Spleen (tissue), 11 donors: ENCODE results near the gene LMBR1L. TPM values are rescaled to one million over a fixed set of nuclear protein-coding genes. Genes with fewer than 3 reads are reported as not detected.
"Not testable (repeated sequence)": the region's sequence is repeated elsewhere in the genome, so short reads cannot be mapped to it uniquely, and the experiment has no call there.

Source experiments
- DNase-seq: peaks from one replicate; pipeline ENCODE4 v3.0.0-alpha.2; 2020
- H3K27ac ChIP-seq, 8 donors: fragments of 200-600 bp; sonication (generic) in 7 of 8; 1 replicate in 4 of 8; 2 replicates in 4 of 8; pipeline versions ENCODE4 v1.5.0 to v1.8.0; 2016 to 2021; ENCODE audit warnings: inconsistent platforms in 4 of 8, mild to moderate bottlenecking in 4 of 8, moderate library complexity in 1 of 8
- H3K27me3 ChIP-seq, 7 donors: fragments of 200-600 bp; sonication (generic) in 6 of 7; replicated peaks in 1 of 7; 1 replicate in 4 of 7; 2 replicates in 3 of 7; pipeline versions ENCODE4 v1.5.0 to v1.8.0; 2016 to 2021; ENCODE audit warnings: inconsistent platforms in 3 of 7, mild to moderate bottlenecking in 1 of 7
- H3K36me3 ChIP-seq, 6 donors: fragments of 200-600 bp; sonication (generic) in 5 of 6; 1 replicate in 4 of 6; 2 replicates in 2 of 6; pipeline versions ENCODE4 v1.5.0 to v1.8.0; 2016 to 2021; ENCODE audit warnings: inconsistent platforms in 2 of 6
- H3K4me1 ChIP-seq, 6 donors: fragments of 200-600 bp; sonication (generic) in 5 of 6; 1 replicate in 3 of 6; 2 replicates in 3 of 6; pipeline versions ENCODE4 v1.5.0 to v1.8.0; 2016 to 2021; ENCODE audit warnings: inconsistent platforms in 3 of 6
- H3K4me3 ChIP-seq, 8 donors: fragments of 200-600 bp; sonication (generic) in 7 of 8; 1 replicate in 4 of 8; 2 replicates in 4 of 8; pipeline versions ENCODE4 v1.5.0 to v1.8.0; 2016 to 2021; ENCODE audit warnings: inconsistent platforms in 4 of 8, mild to moderate bottlenecking in 4 of 8, moderate library complexity in 2 of 8
- H3K9me3 ChIP-seq, 8 donors: fragments of 200-600 bp; sonication (generic) in 7 of 8; 1 replicate in 4 of 8; 2 replicates in 4 of 8; pipeline versions ENCODE4 v1.5.0 to v1.8.0; 2016 to 2021; ENCODE audit warnings: inconsistent platforms in 4 of 8
- CTCF ChIP-seq, 11 experiments: fragments of 200-600 bp in 7 of 11; fragments of 450-650 bp in 4 of 11; sonication (generic) in 4 of 11; IDR thresholded peaks in 8 of 11; conservative IDR thresholded peaks in 3 of 11; 1 replicate in 7 of 11; 2 replicates in 4 of 11; pipeline versions ENCODE4 v1.4.0 to v1.8.0; 2016 to 2021; ENCODE audit warnings: antibody characterized with exemption in 11 of 11, inconsistent platforms in 4 of 11, mild to moderate bottlenecking in 1 of 11
- POLR2A ChIP-seq, 3 donors: fragments of 450-650 bp; IDR thresholded peaks; one replicate each; pipeline ENCODE4 v1.5.1; 2017; ENCODE audit warnings: antibody characterized with exemption in 3 of 3, mild to moderate bottlenecking in 1 of 3
- POLR2AphosphoS5 ChIP-seq, 3 donors: sonication (generic); formaldehyde crosslinking; IDR thresholded peaks; one replicate each; pipeline ENCODE4 v1.5.1; 2017; ENCODE audit warnings: antibody characterized with exemption in 3 of 3
- WGBS, 5 donors: extraction: QIAGEN DNeasy Blood & Tissue Kit in 3 of 5; methylation state at CpG; one replicate each; pipeline versions ENCODE4 v1.1.5 to v1.1.7; 2013 to 2018; 5-methylcytosine and 5-hydroxymethylcytosine counted together
- intact Hi-C: fragments of 100-400 bp; cut with DNase I; formaldehyde crosslinking; loops from one replicate; pipeline ENCODE4 v1.15.0; 2023; ENCODE audit warnings: low total_unique reads
- polyA plus RNA-seq, 3 donors: library from polyadenylated mRNA; stranded (reverse); fragments of 200-250 nt; gene quantifications; one replicate each; pipeline ENCODE4 v1.2.1, GENCODE V29; 2013
- total RNA-seq, 7 donors: library from RNA; depleted of rRNA in 3 of 7; stranded (reverse); fragments of >200 nt in 3 of 7; fragmentation: NEBNext Ultra II Directional in 4 of 7; extraction: Animal tissue kit (Norgen Biotek cat#: 25700) in 4 of 7; gene quantifications; one replicate each; pipeline versions ENCODE4 v1.1.0 to v1.2.1, GENCODE V29; 2016 to 2021
- donor health status: healthy with polysubstance abuse.
- donor health status: DM: no; HTN: no; CAD: no; lungs with moderate emphysema.
- donor health status: DM: no; HTN: no; CAD: no.
- donor health status: Bipolar disorder and iron deficiency.
- donor health status: healthy.
- donor health status: DM: no; HTN: no; CAD: no.
- donor health status: DM: yes; HTN: yes; CAD: no.

Gene LMBR1L
- total and polyA plus RNA-seq, 10 donors, result 44.1 to 108 (median 74.6) TPM

GRCh38 chr12:49137476-49137875 lies 26.8 kb upstream of the LMBR1L start:
- no peaks in the 10 kb centered on the region for H3K36me3 ChIP-seq
- no peak for DNase-seq
- TF ChIP-seq POLR2AphosphoS5 (IDR thresholded peaks at IDR 0.05) (no peak), CTCF (IDR thresholded peaks at IDR 0.05 in 8 of 11, conservative IDR thresholded peaks at IDR 0.05 in 3 of 11) (no peak), POLR2A (IDR thresholded peaks at IDR 0.05) (no peak)
- no peak overlapping the region for H3K4me3 ChIP-seq
- whole genome bisulfite sequencing, 5 donors, result 96 to 100% (median 100%) methylated on average over 1 of the region's 1 CpG
- H3K4me1 ChIP-seq, result peaks cover 4 to 19% (median 13%) of the 10 kb centered on the region in 6 donors
- no peak overlapping the region for H3K27ac ChIP-seq
- intact Hi-C loops, result no loop called here
- no peaks in the 10 kb centered on the region for H3K27me3 ChIP-seq
- H3K9me3 ChIP-seq, result no peaks in the 10 kb centered on the region

GRCh38 chr12:49136997-49137396 lies 26.4 kb upstream of the LMBR1L start:
- H3K27ac ChIP-seq, intact Hi-C loops, H3K27me3 ChIP-seq, DNase-seq, H3K9me3 ChIP-seq, H3K4me3 ChIP-seq, H3K36me3 ChIP-seq: not testable (repeated sequence)
- WGBS, 5 donors, result 86 to 99% (median 94%) methylated on average over 3 of the region's 3 CpGs
- peaks cover 8 to 23% (median 18%) of the 10 kb centered on the region in 6 donors for H3K4me1 ChIP-seq

- intact Hi-C loops, result no loop called here
- WGBS, 5 donors, result 75 to 92% (median 81%) methylated on average over 10 of the region's 10 CpGs
- no peak for DNase-seq
These were observed 22.9 kb upstream of the LMBR1L start for GRCh38 chr12:49133590-49133989.

GRCh38 chr12:49133014-49133413 lies 22.4 kb upstream of the LMBR1L start:
- TF ChIP-seq POLR2AphosphoS5 (IDR thresholded peaks at IDR 0.05), result no peak
- H3K4me1 ChIP-seq, result peaks cover 26 to 48% (median 38%) of the 10 kb centered on the region in 6 donors
- H3K27ac ChIP-seq, result peak overlapping the region in 4 of 8 donors; percentile 99 to 100 (median 100)
- DNase-seq, result no peak
- H3K27me3 ChIP-seq, result no peaks in the 10 kb centered on the region
- H3K9me3 ChIP-seq, result no peaks in the 10 kb centered on the region
- H3K4me3 ChIP-seq, result peak overlapping the region in 1 of 8 donors; percentile 8
- intact Hi-C loops, result no loop called here
- 76 to 86% (median 84%) methylated on average over 5 of the region's 5 CpGs for WGBS, 5 donors
- peaks cover 0 to 20% (median 15%) of the 10 kb centered on the region in 6 donors for H3K36me3 ChIP-seq

More at GRCh38 chr12:49133590-49133989, 22.9 kb upstream of the LMBR1L start:
- no peak overlapping the region for H3K4me3 ChIP-seq
- TF ChIP-seq POLR2AphosphoS5 (IDR thresholded peaks at IDR 0.05), result no peak
- TF ChIP-seq POLR2A (IDR thresholded peaks at IDR 0.05), result no peak
- TF ChIP-seq CTCF (IDR thresholded peaks at IDR 0.05 in 8 of 11, conservative IDR thresholded peaks at IDR 0.05 in 3 of 11), result no peak
- no peaks in the 10 kb centered on the region for H3K27me3 ChIP-seq
- peak overlapping the region in 2 of 8 donors; percentile 99 to 100 for H3K27ac ChIP-seq
- H3K9me3 ChIP-seq, result no peaks in the 10 kb centered on the region
- H3K4me1 ChIP-seq, result peaks cover 26 to 48% (median 38%) of the 10 kb centered on the region in 6 donors
- peaks cover 0 to 15% (median 13%) of the 10 kb centered on the region in 6 donors for H3K36me3 ChIP-seq

- Histone ChIP-seq H3K4me3 (peak overlapping the region; percentile 28 to 98 (median 91)), H3K36me3 (peaks cover 0 to 30% (median 24%) of the 10 kb centered on the region in 6 donors), H3K27ac (peak overlapping the region; percentile 72 to 100 (median 100)), H3K27me3 (no peaks in the 10 kb centered on the region), H3K9me3 (no peaks in the 10 kb centered on the region), H3K4me1 (peaks cover 26 to 55% (median 41%) of the 10 kb centered on the region in 6 donors)
- intact Hi-C loops, result loop anchor here (2.0 kb wide), 2 partner anchors 57 to 103 kb away; partner anchors contain the start of gene TUBA1A
- WGBS, 5 donors, result 15 to 27% (median 18%) methylated on average over 9 of the region's 9 CpGs
- no peak for DNase-seq
- TF ChIP-seq POLR2A (IDR thresholded peaks at IDR 0.05) (no peak), CTCF (IDR thresholded peaks at IDR 0.05 in 8 of 11, conservative IDR thresholded peaks at IDR 0.05 in 3 of 11) (peak in 1 of 11 experiments; percentile 3)
These were observed 21.3 kb upstream of the LMBR1L start for GRCh38 chr12:49131894-49132461.
